A204.1 (cell line): ENCODE data around the gene CCDC87.
A peak's percentile ranks its signal among the peaks of the same experiment; 100 is the strongest.
"Not testable (repeated sequence)": the region's sequence is repeated elsewhere in the genome, so short reads cannot be mapped to it uniquely, and the experiment has no call there.

ENCODE experiments used
- FAIRE-seq: peaks from 2 replicates; lab custom pipeline; 2012; peaks lifted over from hg19 to GRCh38; lab: Jason Lieb, UNC

CCDC87 gene

DNA sequence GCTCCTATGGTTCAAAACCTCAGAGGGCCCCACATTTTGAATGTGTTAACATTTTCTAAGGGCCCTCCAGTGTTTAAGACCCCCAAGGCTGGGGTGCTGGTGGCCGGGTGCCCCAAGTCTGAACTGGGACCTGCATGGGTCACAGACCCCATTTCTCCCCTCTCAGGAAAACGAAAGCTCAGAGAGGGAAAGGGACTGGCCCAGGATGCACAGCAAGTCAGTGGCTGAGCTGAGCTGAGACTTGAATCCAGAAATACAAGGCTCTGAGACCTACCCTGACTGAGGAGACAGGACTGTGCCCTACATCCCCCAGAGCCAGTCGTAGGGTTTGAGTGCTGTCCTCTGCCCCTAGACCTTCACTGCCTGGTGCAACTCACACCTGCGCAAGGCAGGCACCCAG is 42.0 kb downstream of the CCDC87 start:
- FAIRE-seq, result no peak

DNA sequence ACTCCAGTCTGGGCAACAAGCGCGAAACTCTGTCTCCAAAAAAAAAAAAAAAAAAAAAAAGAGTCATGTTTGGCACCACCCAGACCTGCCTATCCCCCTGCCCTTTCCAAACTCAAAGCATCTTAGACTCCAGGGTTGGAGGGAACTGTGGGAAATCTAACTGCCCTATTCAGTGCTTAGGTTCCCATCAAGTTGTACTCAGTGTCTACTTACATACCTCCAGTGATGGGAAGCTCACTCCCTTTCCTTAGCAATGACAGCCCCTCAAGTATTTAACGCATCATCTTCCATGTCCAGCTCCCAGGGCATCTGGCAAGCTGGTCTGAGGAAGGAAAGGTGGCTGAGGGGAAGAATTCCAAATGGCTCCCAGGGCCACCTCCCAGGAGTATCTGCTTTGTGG is 43.2 kb downstream of the CCDC87 start:
- FAIRE-seq, result no peak

DNA sequence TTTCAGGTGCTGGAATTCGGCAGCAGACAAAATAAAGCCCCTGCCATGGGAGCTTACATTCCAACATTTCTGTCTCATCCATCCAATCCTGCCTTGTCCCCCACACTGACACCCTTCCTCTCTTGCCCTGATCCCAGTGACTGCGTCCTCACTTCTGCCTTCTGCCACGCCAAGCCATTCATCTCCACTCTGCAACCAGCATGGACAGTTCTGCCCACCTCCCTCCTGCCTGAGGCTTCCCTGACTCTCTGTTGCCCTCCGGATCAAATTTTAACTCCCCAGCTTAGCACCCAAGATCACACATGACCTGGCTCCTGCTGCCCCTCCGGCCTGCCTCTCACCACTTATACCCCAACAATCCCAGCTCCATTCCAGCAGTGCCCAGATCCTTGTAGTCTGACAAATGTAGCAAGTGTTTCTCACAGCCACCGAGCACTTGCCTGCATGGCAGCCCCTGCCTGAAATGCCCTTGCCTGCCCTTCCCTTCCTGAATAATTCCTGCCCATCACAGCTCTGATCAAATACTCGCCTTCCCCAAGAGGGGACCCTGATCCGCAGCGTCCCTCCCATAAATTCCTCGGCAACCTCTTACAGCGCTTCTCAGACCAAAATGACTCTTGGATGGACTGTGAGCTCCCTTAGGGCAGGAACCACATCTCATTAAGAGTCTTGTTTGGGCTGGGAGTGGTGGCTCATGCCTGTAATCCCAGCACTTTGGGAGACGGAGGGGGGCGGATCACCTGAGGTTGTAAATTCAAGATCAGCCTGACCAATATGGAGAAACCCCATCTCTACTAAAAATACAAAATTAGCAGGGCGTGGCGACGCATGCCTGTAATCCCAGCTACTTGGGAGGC is 43.9 kb downstream of the CCDC87 start:
- FAIRE-seq, result no peak

DNA sequence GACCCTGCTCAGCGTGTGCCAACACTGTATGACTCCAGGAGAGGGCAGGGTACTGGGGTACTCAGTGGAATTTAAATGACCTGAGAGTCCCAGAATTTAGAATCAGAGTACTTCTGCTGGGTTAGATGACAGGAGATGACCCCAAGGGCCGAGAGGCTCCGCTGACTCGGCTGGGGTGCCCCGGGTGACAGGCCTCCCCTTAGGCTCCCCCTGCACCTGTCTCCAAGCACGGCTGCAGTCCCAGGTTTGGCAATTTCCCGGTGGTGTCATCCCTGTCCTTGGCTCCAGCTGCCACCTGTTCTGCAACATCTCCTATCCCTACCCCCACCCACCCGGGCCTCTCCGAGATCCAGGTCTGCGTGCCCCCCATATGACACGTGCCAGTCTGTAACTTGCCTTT is 44.8 kb downstream of the CCDC87 start:
- no peak for FAIRE-seq

DNA sequence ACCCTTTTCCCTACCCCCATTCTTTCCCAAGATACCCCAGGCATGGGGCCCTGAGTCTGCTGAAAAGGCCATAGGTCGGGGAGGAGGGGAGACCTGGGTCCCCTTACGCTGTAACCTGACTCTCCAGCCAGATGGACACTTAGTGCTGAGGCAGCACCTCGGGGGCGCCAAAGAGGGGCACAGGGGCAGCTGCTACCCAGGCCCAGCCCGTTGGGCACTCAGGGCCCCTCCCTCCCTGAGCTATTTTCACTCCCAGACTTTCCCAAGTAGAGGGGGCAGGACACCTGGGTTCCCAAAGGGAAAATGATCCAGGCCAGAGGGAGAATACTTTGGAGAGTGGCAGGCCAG is 45.2 kb downstream of the CCDC87 start:
- no peak for FAIRE-seq

DNA sequence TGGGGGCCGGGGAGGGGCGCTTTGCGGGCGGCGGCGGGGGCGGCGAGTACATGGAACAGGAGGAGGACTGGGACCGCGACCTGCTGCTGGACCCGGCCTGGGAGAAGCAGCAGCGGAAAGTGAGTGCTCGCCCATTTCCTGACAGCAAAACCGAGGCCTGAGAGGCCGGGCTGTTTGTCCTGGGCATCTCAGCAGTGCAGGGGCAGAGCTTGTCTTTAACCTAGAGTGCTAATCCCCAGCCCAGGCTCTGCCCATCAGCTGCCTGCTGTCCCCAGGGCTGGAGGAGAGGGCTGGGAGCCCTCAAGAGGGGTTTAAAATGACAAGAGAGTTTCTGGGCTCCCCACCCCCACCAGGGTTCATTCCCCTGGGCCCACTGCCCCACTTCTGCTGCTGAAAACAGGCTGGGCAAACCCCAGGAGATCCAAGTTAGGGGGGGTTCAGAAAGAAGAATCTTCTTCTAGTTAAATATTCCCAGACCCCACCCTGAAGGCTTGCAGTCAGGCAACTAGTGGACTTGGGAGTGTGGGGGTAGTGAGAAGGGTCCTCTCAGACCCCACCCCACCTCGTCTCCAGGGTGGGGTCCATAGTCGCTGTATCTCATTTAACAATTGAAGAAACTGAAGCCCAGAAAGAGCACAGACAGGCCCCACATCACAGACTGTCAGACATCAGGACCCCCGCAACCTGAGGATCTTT is 45.7 kb downstream of the CCDC87 start:
- FAIRE-seq, result no peak

DNA sequence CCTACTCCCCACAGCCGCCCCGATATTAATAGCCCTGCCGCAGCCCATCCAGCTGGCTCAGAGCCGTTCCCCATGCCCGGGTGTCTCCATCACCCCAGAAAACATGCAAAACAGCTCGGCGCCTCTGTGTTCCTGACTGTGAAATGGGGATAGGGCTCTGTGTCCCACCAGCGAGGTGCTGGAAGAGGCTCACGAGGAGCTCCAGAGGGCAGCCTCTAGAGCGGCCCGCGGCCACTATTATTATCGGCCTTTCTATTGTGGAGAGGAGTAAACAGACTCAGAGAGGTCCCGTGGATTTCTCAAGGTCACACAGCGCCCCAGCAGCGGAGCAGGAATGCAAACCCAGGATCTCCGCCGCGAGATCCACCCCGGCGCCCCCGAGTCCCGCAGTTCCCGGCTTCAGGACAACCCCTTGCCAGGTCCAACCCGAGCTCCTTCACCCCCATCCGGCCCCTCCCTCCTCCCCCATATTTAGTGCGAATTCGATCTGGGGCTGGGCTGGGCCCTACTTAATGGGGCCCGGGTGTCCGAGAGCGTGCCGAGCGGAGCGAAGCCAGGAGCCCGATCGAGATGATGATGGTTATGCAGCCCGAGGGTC is 46.4 kb downstream of the CCDC87 start, which contains the start of gene ACTN3:
Gene ACTN3 (plus strand): TSS at position 536 of the 598 bp plus-strand sequence. CDS start 35 bp downstream, at position 571.
- FAIRE-seq, result no peak

DNA sequence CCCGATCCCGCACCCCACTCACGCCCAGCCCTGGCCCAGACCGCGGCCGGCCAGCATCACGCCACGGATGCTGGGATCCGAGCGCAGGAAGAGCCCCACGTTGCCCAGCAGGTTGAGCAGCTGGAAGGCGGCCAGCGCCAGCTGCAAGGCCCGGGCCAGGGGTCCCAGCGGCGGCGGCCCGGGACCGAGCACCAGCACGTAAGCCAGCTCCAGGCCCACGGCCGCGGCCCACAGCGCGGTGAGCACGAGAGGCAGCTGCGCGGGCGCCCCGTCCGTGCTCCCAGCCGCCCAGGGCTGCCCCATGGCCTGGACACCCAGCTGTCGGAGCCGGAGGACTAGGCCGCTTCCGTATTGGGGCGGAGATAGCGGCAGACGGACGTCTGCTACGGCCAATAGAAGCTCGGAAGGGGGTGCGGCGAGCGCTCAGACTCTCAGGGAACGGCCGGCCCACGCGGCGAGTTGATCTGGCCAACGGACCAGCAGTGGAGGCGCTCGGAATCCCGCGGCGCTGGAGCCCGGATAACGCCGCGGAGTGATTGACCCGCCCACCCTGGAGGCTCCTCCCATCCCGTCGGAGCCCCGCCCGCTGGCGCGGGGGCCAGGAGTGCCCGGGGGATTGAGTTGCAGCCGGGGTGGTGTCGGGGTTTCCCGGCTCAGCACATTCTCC is 47.0 kb downstream of the CCDC87 start, which contains the start of gene ZDHHC24:
Gene ZDHHC24 (minus strand): TSS at position 348 of the 667 bp plus-strand sequence. CDS start 45 bp downstream, at position 303.
- FAIRE-seq, result peak; percentile 93

DNA sequence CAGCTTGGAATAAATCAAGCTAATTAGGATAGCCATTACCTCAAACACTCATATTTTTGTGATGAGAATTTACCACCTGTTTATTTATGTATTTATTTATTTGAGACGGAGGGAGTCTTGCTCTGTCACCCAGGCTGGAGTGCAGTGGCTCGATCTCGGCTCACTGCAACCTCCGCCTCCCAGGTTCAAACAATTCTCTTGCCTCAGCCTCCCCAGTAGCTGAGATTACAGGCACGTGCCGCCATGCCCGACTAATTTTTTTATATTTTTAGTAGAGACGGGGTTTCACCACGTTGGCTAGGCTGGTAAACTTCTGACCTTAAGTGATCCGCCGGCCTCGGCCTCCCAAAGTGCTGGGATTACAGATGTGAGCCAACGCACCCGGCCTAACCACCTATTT is 47.9 kb downstream of the CCDC87 start:
- FAIRE-seq, result not testable (repeated sequence)

DNA sequence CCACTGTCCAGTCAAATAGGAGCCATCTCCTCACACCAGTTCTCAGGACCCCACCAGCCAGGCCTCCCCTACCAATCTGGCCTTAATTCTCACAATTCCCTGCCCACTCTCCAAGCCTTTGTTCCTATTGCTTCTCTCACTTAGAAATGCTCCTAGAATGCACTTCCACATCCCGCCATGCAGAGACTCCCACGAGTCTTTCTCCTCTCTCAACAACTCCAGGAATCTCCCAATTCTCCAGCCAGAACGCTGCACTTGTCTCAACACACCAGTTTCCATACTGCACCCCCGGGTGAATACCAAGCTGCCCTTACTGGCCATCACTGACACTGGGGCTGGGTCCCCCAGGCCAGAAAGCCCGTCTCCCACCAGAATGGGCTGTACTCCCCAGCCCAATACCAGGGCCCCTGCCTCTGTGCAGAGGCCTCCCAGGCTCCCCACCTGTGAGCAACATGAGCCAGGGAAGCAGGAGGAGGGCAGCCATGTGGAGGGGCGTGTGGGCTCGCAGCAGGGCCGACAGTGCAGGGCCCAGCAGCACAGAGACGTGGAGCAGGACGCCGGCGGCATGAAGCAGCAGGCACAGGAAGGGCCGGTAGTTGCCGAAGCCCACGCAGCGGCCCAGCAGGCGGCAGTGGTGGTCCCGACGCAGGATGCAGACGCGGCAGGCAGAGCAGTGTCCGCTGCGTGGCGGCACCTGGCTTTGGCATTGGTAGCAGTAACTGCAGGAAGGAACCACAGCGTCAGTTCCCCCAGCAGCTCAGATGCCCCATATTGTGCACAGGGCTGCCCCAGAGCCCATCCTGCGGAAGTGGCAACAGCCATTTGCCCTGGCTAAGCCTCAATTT is 49.4 kb downstream of the CCDC87 start:
- no peak for FAIRE-seq

DNA sequence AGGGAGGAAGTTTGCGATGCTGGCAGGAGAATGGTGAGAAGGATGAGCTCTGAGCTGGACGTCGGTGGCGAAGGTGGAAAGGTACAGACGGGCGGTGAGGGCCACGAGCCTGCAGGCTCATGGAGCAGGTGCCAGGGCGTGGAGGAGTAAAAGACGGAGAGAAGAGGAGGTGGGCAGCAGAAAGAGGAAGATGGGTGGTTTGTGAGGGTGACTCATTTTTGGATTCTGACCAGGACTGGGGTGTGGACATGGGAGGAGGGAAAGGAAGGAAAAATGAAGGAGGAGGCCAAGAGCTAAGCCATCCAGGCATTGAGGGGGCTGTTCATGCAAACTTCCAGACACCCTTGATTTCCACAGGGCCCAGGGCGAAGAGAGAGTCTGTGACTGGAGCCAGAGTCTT is 50.5 kb downstream of the CCDC87 start:
- no peak for FAIRE-seq

DNA sequence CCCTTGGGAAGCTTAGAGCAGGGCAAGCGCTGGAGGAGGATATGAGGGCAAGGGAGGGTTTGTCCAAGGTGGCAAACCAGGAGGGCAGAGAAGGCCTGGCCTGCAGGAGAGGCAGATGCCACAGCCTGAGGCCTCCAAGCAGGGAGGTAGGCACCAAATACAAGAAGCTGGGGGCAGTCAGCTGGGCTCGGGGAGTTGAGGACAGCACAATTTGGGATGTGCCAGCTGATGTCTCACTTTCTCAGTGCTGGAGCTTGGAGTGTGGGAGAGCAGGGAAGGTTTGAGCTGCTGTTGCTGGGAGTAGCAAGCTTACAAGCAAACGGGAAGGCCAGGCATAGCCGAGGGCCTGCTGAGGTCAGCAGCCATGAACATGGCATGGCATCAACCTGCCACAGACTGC is 51.0 kb downstream of the CCDC87 start:
- FAIRE-seq, result no peak

DNA sequence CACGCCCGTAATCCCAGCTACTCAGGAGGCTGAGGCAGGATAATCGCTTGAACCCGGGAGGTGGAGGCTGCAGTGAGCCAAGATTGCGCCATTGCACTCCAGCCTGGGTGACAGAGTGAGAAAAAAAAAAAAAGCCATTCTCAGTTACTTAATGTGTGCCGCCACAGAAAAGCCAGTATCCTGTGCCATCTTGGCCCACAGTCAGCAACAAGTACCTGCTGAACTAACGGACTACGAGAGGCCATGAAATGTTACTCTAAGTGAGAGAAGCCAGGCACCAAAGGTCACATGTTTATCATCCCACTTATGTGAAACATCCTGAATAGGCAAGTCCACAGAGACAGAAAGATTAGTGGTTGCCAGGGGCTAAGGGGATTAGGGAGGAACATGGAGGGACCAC is 52.3 kb downstream of the CCDC87 start:
- not testable (repeated sequence) for FAIRE-seq
